Epithelial cell of proximal tubule (primary cell): ENCODE data around the gene OCA2. TPM values are rescaled to one million over a fixed set of nuclear protein-coding genes. Genes with fewer than 3 reads are reported as not detected.

ENCODE experiments used
- DNase-seq: peaks from one replicate; pipeline ENCODE4 v3.0.0-alpha.2; 2011; ENCODE audit warnings: low read depth
- H3K4me3 ChIP-seq: 2 replicates; pipeline ENCODE4 v1.5.1; 2011; ENCODE audit warnings: low read depth, mild to moderate bottlenecking, low read length
- CTCF ChIP-seq: conservative IDR thresholded peaks from 2 replicates; pipeline ENCODE4 v1.5.1; 2012; ENCODE audit warnings: low read depth, mild to moderate bottlenecking, low read length
- total RNA-seq: library from RNA; depleted of rRNA; stranded (reverse); fragments of >200 nt; gene quantifications from 2 replicates; pipeline ENCODE4 v1.2.3, GENCODE V29; 2015

OCA2 gene
- total RNA-seq, 1 donor from 2014 or later: not detected

GRCh38 chr15:27989427-27989826, 109.7 kb downstream of the OCA2 start:
- H3K4me3 ChIP-seq: no peak overlapping the region
- TF ChIP-seq CTCF: no peak

GRCh38 chr15:27985099-27985498, 114.0 kb downstream of the OCA2 start:
- DNase-seq: no peak
- TF ChIP-seq CTCF: no peak

More at GRCh38 chr15:27989427-27989826, 109.7 kb downstream of the OCA2 start:
- no peak for DNase-seq

GRCh38 chr15:27983496-27983895, 115.6 kb downstream of the OCA2 start:
- H3K4me3 ChIP-seq: no peak overlapping the region
- TF ChIP-seq CTCF: no peak

More at GRCh38 chr15:27985099-27985498, 114.0 kb downstream of the OCA2 start:
- no peak overlapping the region for H3K4me3 ChIP-seq

GRCh38 chr15:27977696-27978095, 121.4 kb downstream of the OCA2 start:
- H3K4me3 ChIP-seq: no peak overlapping the region
- no peak for TF ChIP-seq CTCF
- DNase-seq: no peak

More at GRCh38 chr15:27983496-27983895, 115.6 kb downstream of the OCA2 start:
- no peak for DNase-seq

- DNase-seq: no peak
- no peak for TF ChIP-seq CTCF
- no peak overlapping the region for H3K4me3 ChIP-seq
Measured at GRCh38 chr15:27973886-27974285, 125.2 kb downstream of the OCA2 start.

- H3K4me3 ChIP-seq: no peak overlapping the region
- no peak for TF ChIP-seq CTCF
- no peak for DNase-seq
Measured at GRCh38 chr15:27970661-27971392, 128.3 kb downstream of the OCA2 start.

GRCh38 chr15:27967541-27967940, 131.6 kb downstream of the OCA2 start:
- no peak for DNase-seq
- TF ChIP-seq CTCF: no peak
- H3K4me3 ChIP-seq: no peak overlapping the region
